GM18858 (cell line): Measurements from ENCODE around the gene NCR3LG1.
A peak's percentile ranks its signal among the peaks of the same experiment; 100 is the strongest.

Source experiments
- ATAC-seq: cut with Tn5 transposase; IDR thresholded peaks from one replicate; pipeline ENCODE4 v1.9.1; 2021; ENCODE audit not compliant: unreplicated experiment

The NCR3LG1 gene

GRCh38 chr11:17369684-17370243 is 18.2 kb downstream of the NCR3LG1 start:
- no peak for ATAC-seq

DNA sequence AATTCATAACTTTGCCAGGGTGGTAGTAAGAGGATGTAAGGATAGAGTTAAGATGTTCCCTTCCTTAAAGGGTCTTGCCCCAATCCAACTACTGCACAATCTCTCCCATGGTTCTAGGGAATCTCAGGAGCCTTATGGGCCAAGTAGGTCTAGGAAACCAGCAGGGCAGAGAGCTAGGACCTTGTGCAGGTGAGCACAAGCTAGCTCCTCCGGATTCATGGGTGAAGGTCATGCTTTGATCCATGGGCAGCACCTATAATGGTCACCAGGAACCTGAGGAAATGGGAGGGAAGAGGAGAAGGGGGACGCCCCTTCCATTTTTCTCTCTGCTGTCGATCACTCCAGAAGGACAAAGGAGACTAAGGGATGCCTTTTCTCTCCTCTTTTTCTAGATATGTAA is 20.0 kb downstream of the NCR3LG1 start:
- ATAC-seq: no peak

DNA sequence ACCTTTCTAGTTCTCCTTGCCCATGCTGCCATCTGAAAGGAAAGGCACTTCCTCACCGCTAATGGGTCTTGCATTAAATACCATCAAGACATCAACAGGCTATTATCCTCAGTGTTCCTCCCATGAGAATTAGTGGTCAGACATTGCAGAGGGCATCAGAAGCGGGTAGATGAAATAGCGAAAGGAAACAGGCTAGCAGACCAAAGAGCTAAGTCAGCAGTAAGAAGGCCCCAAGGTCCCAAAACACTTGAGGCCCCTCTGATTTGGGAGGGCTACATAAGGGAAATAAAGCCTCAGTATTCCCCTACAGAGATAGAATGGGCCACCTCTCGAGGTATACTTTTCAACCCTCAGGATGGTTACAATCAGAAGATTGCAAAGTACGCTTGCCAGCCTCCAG is 23.9 kb downstream of the NCR3LG1 start:
- ATAC-seq: no peak

DNA sequence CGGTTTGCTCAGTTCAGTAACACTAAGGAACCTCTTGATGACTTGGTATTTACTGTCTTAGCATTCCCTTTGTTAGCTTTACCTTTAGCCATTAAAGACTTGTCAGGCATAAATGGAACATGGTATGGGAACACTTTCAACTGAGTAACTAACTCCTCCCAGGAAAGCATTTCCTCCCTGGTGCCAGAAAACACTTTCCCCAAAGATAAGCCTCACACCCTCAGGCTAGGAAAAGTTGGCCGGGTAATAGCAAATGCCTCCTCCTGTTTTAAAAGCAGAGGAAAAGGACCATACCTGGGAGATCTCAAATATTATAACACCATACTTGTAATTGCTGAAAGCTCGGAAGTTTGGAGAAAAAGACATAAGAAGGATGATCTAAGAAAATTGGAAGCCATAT is 24.9 kb downstream of the NCR3LG1 start:
- ATAC-seq: no peak

GRCh38 chr11:17378655-17379054 is 27.1 kb downstream of the NCR3LG1 start:
- ATAC-seq: no peak

DNA sequence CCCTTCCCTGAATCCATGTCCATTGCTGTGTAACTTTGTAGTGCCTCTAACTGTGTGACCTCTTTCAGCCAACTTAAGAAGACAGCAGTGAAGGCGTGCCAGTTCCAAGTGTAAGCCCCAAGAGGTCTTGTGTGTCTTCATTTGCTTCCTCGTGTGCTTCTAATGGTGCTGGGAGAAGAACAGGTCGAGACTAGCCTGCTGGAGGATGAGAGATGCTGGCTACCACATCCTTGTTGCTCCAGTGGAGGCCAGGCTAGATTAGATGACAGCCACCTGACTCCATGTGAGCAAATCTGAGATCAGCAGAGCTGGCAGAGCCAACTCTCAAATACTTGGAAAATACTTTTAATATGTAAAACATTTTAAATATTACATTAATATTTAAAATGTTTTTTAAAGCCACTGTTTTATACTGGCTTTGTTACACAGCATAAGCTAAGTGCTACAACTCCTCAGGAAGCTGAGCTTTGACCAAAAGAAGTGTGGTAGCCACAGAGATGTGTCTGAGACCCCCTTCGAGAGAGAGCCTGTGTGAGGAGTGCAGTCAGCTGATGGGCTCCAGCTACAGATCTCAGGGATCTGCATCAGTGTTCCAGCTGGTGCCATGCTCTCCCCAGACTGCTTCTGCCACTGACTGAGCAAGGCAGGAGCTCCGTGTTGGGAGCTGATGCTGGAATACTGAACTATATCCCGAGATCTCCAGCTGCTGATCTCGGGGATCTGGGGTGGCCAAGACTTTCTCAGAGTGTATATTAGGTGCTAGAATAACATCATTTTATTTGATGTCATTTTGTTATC is 28.0 kb downstream of the NCR3LG1 start:
- no peak for ATAC-seq

DNA sequence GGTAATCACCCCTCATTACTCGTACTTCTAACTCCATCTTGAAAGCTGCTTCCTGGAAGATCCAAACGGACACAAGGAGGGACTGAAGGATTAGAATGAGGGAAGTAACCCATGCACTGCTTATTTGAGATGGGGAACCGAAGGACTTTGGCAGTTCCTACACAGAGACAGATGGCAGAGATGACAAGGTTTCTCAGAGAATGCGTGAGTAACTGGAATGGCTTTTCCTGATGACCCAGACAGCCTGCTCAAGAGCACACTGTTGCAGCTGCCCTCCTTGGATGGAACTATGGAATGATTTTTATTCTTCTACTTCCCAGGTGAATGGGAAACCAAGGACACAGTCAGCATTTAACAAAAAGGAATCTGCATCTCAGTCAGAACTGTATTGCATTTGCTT is 29.6 kb downstream of the NCR3LG1 start:
- ATAC-seq: no peak

- ATAC-seq: no peak
These were observed 30.6 kb downstream of the NCR3LG1 start for GRCh38 chr11:17382046-17382728.

DNA sequence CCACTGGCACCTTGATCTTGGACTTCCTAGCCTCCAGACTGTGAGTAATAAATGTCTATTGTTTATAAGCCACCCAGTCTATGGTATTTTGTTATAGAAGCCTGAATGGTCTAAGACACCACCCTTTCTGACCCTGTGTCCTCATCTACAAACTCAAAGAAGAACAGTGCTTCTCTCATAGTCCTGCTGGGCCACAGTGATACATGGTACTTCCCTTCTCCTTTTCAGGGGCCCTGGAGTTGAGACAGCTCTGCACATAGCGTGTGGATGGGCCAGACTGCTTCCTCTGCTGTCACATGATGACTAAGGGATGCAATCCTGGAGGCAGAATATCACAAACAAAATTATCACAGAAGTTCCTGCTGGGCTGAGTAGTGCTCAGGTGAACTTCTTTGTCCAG is 31.9 kb downstream of the NCR3LG1 start:
- ATAC-seq: no peak

DNA sequence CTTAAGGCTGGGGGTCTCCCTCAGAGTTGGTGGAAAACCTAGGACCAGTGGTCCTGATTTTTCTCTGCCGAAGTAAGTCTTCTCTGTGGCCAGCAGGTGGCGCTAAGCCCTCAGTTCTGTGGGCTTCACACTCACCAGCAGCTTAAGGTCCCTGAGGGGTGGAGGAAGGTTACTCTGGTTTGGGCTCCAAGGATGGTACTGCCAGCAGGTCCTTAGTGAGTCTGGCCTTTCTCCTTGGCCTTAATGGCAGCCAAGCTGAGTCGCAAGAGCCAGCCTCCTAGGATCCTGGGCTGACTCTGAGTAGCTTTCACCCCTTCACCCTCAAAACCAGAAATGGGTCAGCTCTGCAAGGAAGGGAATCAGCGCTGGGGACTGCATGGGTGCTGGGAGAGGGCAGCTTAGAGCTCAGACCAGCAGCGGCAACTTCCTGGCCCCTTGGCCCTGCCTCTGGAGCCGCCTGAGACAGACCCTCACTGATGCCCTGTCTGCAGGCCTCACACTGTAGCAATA is 32.5 kb downstream of the NCR3LG1 start:
- no peak for ATAC-seq

DNA sequence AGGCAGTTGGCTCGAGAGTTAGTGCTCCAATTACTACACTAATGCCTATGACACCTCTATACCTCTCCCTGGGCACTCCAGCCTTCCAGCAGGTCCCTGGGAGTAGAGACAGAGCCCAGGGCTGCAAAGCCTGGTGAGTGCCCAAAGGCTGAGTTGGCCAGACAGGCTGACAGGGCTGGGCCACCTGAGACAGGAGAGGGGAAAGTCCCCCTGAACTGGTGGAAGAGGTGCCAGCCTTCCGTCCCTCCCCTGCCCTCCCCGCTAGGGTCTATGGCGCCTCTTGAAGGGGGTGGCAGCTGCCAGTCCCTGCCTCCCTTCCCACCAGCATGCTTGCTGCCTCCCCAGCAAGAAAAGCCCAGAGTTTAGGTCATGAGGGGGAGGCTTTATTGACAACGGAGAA is 33.9 kb downstream of the NCR3LG1 start:
- ATAC-seq: no peak

DNA sequence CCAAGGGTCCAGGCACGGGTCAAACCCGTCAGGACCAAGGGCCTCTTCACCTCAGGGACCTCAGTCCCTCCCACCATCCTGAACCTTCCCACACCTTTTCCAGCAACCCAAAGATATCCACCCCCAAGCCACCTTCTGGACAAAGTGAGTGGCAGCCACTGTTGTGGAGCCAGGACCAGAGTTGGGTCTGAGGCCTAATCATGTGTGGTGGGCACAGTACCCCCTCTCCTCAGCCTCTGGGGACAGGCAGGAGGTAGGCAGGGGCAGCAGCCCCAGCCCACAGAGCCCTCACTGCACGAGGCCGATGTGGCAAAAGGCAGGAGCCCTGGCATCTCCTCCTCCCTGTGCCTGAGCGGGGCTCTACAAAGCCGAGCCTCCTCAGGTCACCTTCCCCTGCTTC is 34.3 kb downstream of the NCR3LG1 start:
- no peak for ATAC-seq

- ATAC-seq: peak; percentile 49
These were observed 34.9 kb downstream of the NCR3LG1 start for GRCh38 chr11:17386331-17387084.

- ATAC-seq: no peak
These were observed 35.7 kb downstream of the NCR3LG1 start for GRCh38 chr11:17387254-17387653.

DNA sequence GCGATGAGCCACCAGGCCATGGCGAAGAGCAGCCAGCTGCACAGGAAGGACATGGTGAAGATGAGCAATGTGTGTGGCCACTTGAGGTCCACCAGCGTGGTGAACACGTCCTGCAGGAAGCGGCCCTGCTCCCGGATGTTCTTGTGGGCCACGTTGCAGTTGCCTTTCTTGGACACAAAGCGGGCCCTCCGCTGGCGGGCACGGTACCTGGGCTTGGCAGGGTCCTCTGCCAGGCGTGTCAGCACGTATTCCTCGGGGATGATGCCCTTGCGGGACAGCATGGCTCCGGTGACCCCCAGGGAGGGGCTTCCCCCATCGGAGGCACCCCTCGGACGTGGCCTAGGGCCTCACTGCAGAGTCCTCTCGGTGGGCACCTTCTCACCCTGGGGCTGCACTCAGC is 36.2 kb downstream of the NCR3LG1 start:
- ATAC-seq: no peak

DNA sequence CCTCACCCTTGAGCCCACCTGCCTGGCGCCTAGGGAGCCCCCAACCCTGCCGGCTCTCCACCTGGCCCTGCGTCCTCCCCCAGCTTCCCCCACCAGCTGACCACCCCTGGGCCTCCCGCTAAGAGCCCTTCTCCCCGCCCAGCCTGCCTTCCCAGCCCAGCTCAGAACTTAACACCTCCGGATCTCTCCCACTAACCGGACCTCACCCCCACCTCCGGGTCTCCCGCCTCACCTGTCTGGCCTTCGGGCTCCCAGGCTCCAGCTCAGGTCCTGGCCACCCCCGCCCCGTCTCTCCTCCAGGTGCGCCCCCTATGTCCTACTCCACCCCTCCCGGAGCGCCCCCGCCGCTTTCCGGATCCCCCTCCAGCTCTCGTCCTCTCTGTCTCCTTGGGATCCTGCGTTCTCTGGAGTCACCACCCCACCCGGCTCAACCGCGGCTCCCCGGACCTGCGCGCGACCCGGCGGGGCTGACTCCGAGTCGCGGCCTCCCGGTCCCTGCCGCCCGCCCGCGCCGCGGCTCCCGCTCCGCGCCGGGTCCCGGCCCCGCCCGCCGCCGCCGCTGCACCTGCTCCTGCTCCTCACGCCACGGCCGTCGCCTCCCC is 37.1 kb downstream of the NCR3LG1 start, which contains the start of gene KCNJ11:
Gene KCNJ11 (minus strand): TSS at position 51 of the 602 bp plus-strand sequence. CDS start 568 bp downstream, outside the sequence.
- ATAC-seq: no peak

- ATAC-seq: no peak
These were observed 37.8 kb downstream of the NCR3LG1 start for GRCh38 chr11:17389211-17389956.

DNA sequence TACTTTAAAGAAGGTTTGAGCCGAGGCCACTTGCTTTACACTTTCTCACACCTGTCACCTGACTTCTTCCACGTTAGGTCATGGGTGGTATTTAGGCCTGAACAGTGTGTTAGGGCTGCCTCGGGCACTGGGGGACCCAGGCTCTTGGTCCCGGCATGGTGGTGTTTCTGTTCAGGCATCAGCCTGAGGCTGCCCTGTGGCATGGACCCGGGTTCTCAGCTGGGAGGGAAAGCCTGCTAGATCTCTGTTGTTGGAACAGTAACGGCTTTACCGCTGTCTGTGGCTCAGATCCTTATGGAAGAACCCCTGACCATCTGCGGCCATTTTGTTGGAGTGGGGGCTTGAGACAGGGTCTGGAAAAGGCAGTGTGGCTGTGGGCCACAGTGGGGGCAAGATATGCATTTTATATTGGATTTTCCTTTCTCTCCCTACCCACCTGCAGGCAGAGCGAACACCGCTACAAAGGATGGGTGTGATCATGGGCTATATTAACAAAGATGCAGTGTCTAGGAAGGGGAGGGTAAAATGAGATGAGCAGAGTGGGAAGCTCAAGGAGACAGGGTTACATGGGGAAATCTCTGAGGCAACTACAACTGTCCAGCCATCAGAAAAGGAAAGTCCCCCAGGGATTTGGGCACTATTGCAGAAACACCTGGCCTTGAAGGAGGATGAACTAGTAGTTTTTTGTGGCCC is 38.5 kb downstream of the NCR3LG1 start:
- no peak for ATAC-seq
